GM18519 (cell line): Measurements from ENCODE around the gene CNRIP1.
A peak's percentile ranks its signal among the peaks of the same experiment; 100 is the strongest.

Source experiments
- ATAC-seq: cut with Tn5 transposase; IDR thresholded peaks from one replicate; pipeline ENCODE4 v1.9.1; 2021; ENCODE audit warnings: mild to moderate bottlenecking, moderate library complexity; ENCODE audit not compliant: unreplicated experiment, low FRiP score

Gene CNRIP1

GRCh38 chr2:68252400-68253218, 67.1 kb downstream of the CNRIP1 start, which contains the start of gene PPP3R1:
Gene PPP3R1, minus strand, starts transcription at chr2:68252532. Its CDS starts 405 bp downstream, at chr2:68252127.
- peak; percentile 68 for ATAC-seq

- no peak for ATAC-seq
These were observed 67.8 kb downstream of the CNRIP1 start for GRCh38 chr2:68251855-68252399.

- peak; percentile 39 for ATAC-seq
These were observed 68.4 kb downstream of the CNRIP1 start for GRCh38 chr2:68251187-68251854.

- ATAC-seq, result no peak
These were observed 69.0 kb downstream of the CNRIP1 start for GRCh38 chr2:68250652-68251186.

GRCh38 chr2:68250196-68250595, 69.6 kb downstream of the CNRIP1 start:
- ATAC-seq, result no peak

- ATAC-seq, result no peak
These were observed 70.9 kb downstream of the CNRIP1 start for GRCh38 chr2:68248806-68249205.

GRCh38 chr2:68248361-68248760, 71.4 kb downstream of the CNRIP1 start:
- ATAC-seq, result no peak

GRCh38 chr2:68246396-68246795, 73.4 kb downstream of the CNRIP1 start:
- no peak for ATAC-seq

GRCh38 chr2:68245672-68246071, 74.1 kb downstream of the CNRIP1 start:
- ATAC-seq, result no peak

- ATAC-seq, result no peak
These were observed 74.7 kb downstream of the CNRIP1 start for GRCh38 chr2:68245066-68245465.

GRCh38 chr2:68244456-68244855, 75.3 kb downstream of the CNRIP1 start:
- no peak for ATAC-seq
